ENCODE measurements around the gene KMT2D.
"Not testable (repeated sequence)": the region's sequence is repeated elsewhere in the genome, so short reads cannot be mapped to it uniquely, and the experiment has no call there.

Gene KMT2D

DNA sequence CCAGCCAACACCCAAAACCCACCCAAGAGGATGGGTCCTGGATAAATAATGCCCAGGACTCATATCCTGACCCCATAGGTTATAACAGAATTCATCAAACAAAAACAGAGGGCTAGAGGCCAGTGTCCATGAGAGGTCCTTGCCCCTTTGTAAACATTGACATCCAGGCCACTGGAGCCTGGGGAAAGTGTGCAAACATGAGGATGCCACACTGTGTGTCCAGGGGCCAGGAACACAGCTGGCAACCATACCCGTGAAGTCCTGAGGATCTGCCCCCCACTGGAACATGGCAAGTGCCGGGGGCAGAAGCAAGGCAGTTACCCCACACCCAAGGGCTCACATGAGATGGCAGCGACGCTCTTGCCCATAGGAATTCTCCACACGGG is 4.2 kb upstream of the KMT2D start:
- no peak overlapping the region for H3K4me3 ChIP-seq (ENCODE audit: low read depth, low read length)
- DNase-seq (ENCODE audit: low read depth), result no peak
- TF ChIP-seq MYC (IDR thresholded peaks at IDR 0.05; ENCODE audit: low read depth, low read length) (no peak), POLR2A (IDR thresholded peaks at IDR 0.05; ENCODE audit: extremely low read depth, insufficient read length) (no peak), MAX (IDR thresholded peaks at IDR 0.05; ENCODE audit: low read depth, low read length) (no peak), CTCF (IDR thresholded peaks at IDR 0.05; ENCODE audit: low read depth, low read length) (no peak)

DNA sequence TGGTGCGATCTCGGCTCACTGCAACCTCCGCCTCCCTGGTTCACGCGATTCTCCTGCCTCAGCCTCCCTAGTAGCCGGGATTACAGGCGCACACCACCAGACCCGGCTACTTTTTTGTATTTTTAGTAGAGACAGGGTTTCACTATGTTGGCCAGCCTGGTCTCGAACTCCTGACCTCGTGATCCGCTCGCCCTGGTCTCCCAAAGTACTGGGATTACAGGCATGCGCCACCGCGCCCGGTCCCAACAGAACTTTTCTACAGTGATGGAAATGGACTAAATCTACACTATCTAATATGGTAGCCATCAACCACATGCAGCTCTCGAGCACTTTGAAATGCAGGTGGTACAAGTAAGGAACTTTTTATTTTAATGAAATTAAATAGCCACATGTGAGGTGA is 1.3 kb upstream of the KMT2D start:
- not testable (repeated sequence) for DNase-seq (ENCODE audit: low read depth)
- H3K4me3 ChIP-seq (ENCODE audit: low read depth, low read length), result peak overlapping the region; percentile 81

GRCh38 chr12:49061157-49061650 is 610 bp upstream of the KMT2D start:
- DNase-seq (ENCODE audit: low read depth), result no peak
- no peak for TF ChIP-seq POLR2A (IDR thresholded peaks at IDR 0.05; ENCODE audit: extremely low read depth, insufficient read length)

GRCh38 chr12:49059299-49060171 is 1.1 kb downstream of the KMT2D start:
- TF ChIP-seq POLR2A (IDR thresholded peaks at IDR 0.05; ENCODE audit: extremely low read depth, insufficient read length), result peak; percentile 8
- TF ChIP-seq CTCF (IDR thresholded peaks at IDR 0.05; ENCODE audit: low read depth, low read length), result no peak
- no peak for TF ChIP-seq MYC (IDR thresholded peaks at IDR 0.05; ENCODE audit: low read depth, low read length)
- no peak for TF ChIP-seq MAX (IDR thresholded peaks at IDR 0.05; ENCODE audit: low read depth, low read length)
- H3K4me3 ChIP-seq (ENCODE audit: low read depth, low read length), result peak overlapping the region; percentile 81
- DNase-seq (ENCODE audit: low read depth), result peak; percentile 60

More at GRCh38 chr12:49061157-49061650, 610 bp upstream of the KMT2D start:
- H3K4me3 ChIP-seq (ENCODE audit: low read depth, low read length), result peak overlapping the region; percentile 81

- no peak for TF ChIP-seq POLR2A (IDR thresholded peaks at IDR 0.05; ENCODE audit: extremely low read depth, insufficient read length)
- no peak for TF ChIP-seq MYC (IDR thresholded peaks at IDR 0.05; ENCODE audit: low read depth, low read length)
- TF ChIP-seq CTCF (IDR thresholded peaks at IDR 0.05; ENCODE audit: low read depth, low read length), result no peak
- TF ChIP-seq MAX (IDR thresholded peaks at IDR 0.05; ENCODE audit: low read depth, low read length), result no peak
- no peak for DNase-seq (ENCODE audit: low read depth)
- H3K4me3 ChIP-seq (ENCODE audit: low read depth, low read length), result peak overlapping the region; percentile 81
Observed at GRCh38 chr12:49059045-49059298, 1.6 kb downstream of the KMT2D start.

DNA sequence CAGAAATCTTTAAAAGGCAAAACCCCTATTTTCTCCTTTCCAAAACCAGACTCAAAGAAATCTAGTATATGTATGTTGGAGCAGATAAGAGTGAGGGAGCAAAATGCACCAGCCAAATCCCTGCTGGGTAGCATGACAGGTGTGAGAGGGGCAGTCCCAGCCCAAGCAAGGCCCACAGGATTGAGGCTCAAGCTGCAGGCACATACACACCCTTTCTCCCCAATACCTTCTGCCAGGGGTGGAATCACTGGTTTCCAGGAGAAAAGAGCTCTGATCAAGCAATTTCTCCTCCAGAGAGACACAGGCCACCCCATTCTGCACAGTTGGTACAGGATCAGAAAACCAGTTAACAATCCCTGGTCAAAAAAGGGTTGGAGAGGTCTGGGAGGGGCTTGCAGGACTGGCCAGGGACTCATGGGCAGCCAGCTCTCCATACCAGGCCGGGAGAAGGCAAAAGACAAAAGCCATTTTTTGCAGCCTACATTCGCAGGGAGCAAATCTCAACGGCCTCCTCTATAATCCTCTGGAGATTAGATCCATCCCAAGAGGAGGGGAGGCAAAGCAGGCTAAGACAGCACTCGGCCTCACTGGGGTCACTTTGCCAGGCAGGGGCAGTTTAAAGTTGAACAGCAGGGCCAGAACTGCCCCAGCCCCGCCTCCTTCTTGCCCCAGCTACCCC is 2.1 kb downstream of the KMT2D start:
- DNase-seq (ENCODE audit: low read depth), result no peak
- peak overlapping the region; percentile 81 for H3K4me3 ChIP-seq (ENCODE audit: low read depth, low read length)
- no peak for TF ChIP-seq MYC (IDR thresholded peaks at IDR 0.05; ENCODE audit: low read depth, low read length)
- no peak for TF ChIP-seq MAX (IDR thresholded peaks at IDR 0.05; ENCODE audit: low read depth, low read length)
- TF ChIP-seq POLR2A (IDR thresholded peaks at IDR 0.05; ENCODE audit: extremely low read depth, insufficient read length), result no peak
- no peak for TF ChIP-seq CTCF (IDR thresholded peaks at IDR 0.05; ENCODE audit: low read depth, low read length)
